Measurements from ENCODE around the gene BSDC1.

BSDC1 gene

GRCh38 chr1:32346532-32347157 is 47.6 kb downstream of the BSDC1 start:
- Histone ChIP-seq H4K20me1 (ENCODE audit: insufficient read depth, low read length) (no peaks in the 10 kb centered on the region), H3K79me2 (ENCODE audit: insufficient read depth, low read length) (peaks cover 4% of the 10 kb centered on the region), H2AFZ (ENCODE audit: low read depth, low read length) (no peak overlapping the region), H3K27me3 (ENCODE audit: insufficient read depth, low read length, poor library complexity) (no peaks in the 10 kb centered on the region), H3K27ac (ENCODE audit: low read length) (no peak overlapping the region), H3K9me3 (ENCODE audit: insufficient read depth, low read length, severe bottlenecking) (no peaks in the 10 kb centered on the region), H3K4me1 (ENCODE audit: insufficient read depth, low read length) (peaks cover 12% of the 10 kb centered on the region), H3K36me3 (ENCODE audit: insufficient read depth, low read length) (no peaks in the 10 kb centered on the region), H3K4me3 (ENCODE audit: low read depth in 1 of 2, low read length in 2 of 2) (no peak overlapping the region), H3K9ac (ENCODE audit: low read depth, low read length) (no peak overlapping the region), H3K4me2 (ENCODE audit: insufficient read depth, low read length) (no peak overlapping the region)
- no peak for TF ChIP-seq EZH2 (IDR thresholded peaks at IDR 0.05; ENCODE audit: borderline replicate concordance, low read depth, low read length, severe bottlenecking)
- no peak for TF ChIP-seq CTCF (IDR thresholded peaks at IDR 0.05; ENCODE audit: borderline replicate concordance, extremely low read depth, low read length, poor library complexity, severe bottlenecking)
- DNase-seq (no peak), ATAC-seq (ENCODE audit: insufficient read depth, low read depth) (no peak)

- no peak overlapping the region for H3K4me3 ChIP-seq (ENCODE audit: low read depth in 1 of 2, low read length in 2 of 2)
- H4K20me1 ChIP-seq (ENCODE audit: insufficient read depth, low read length) = no peaks in the 10 kb centered on the region
- DNase-seq (no peak), ATAC-seq (ENCODE audit: insufficient read depth, low read depth) (no peak)
- TF ChIP-seq CTCF (IDR thresholded peaks at IDR 0.05; ENCODE audit: borderline replicate concordance, extremely low read depth, low read length, poor library complexity, severe bottlenecking) (no peak), EZH2 (IDR thresholded peaks at IDR 0.05; ENCODE audit: borderline replicate concordance, low read depth, low read length, severe bottlenecking) (no peak)
- no peak overlapping the region for H2AFZ ChIP-seq (ENCODE audit: low read depth, low read length)
- H3K9ac ChIP-seq (ENCODE audit: low read depth, low read length) = no peak overlapping the region
- H3K36me3 ChIP-seq (ENCODE audit: insufficient read depth, low read length) = no peaks in the 10 kb centered on the region
- no peak overlapping the region; the same call in 1 of the 2 replicates for H3K27ac ChIP-seq (ENCODE audit: low read length)
- no peaks in the 10 kb centered on the region for H3K9me3 ChIP-seq (ENCODE audit: insufficient read depth, low read length, severe bottlenecking)
- no peaks in the 10 kb centered on the region for H3K27me3 ChIP-seq (ENCODE audit: insufficient read depth, low read length, poor library complexity)
- no peaks in the 10 kb centered on the region; the same call in 1 of the 2 replicates for H3K79me2 ChIP-seq (ENCODE audit: insufficient read depth, low read length)
- H3K4me2 ChIP-seq (ENCODE audit: insufficient read depth, low read length) = no peak overlapping the region
- peaks cover 3% of the 10 kb centered on the region for H3K4me1 ChIP-seq (ENCODE audit: insufficient read depth, low read length)
These were observed 48.9 kb downstream of the BSDC1 start for GRCh38 chr1:32345289-32345827.

- H3K27me3 ChIP-seq (ENCODE audit: insufficient read depth, low read length, poor library complexity) = no peaks in the 10 kb centered on the region
- peaks cover 6% of the 10 kb centered on the region; the same call in 1 of the 2 replicates for H4K20me1 ChIP-seq (ENCODE audit: insufficient read depth, low read length)
- no peaks in the 10 kb centered on the region for H3K36me3 ChIP-seq (ENCODE audit: insufficient read depth, low read length)
- ATAC-seq (ENCODE audit: insufficient read depth, low read depth) = no peak
- H3K4me1 ChIP-seq (ENCODE audit: insufficient read depth, low read length) = peaks cover 3% of the 10 kb centered on the region
- TF ChIP-seq CTCF (IDR thresholded peaks at IDR 0.05; ENCODE audit: borderline replicate concordance, extremely low read depth, low read length, poor library complexity, severe bottlenecking) (no peak), EZH2 (IDR thresholded peaks at IDR 0.05; ENCODE audit: borderline replicate concordance, low read depth, low read length, severe bottlenecking) (no peak)
- DNase-seq = no peak
- no peaks in the 10 kb centered on the region for H3K79me2 ChIP-seq (ENCODE audit: insufficient read depth, low read length)
- no peaks in the 10 kb centered on the region for H3K9me3 ChIP-seq (ENCODE audit: insufficient read depth, low read length, severe bottlenecking)
- H3K4me3 ChIP-seq (ENCODE audit: low read depth in 1 of 2, low read length in 2 of 2) = no peak overlapping the region
- no peak overlapping the region for H2AFZ ChIP-seq (ENCODE audit: low read depth, low read length)
- H3K9ac ChIP-seq (ENCODE audit: low read depth, low read length) = no peak overlapping the region
- H3K4me2 ChIP-seq (ENCODE audit: insufficient read depth, low read length) = no peak overlapping the region
- H3K27ac ChIP-seq (ENCODE audit: low read length) = no peak overlapping the region
These were observed 51.5 kb downstream of the BSDC1 start for GRCh38 chr1:32342704-32343103.

All from DND-41 (cell line).